ENCODE measurements around the gene ZBTB16.
A peak's percentile ranks its signal among the peaks of the same experiment; 100 is the strongest.

The ZBTB16 gene

DNA sequence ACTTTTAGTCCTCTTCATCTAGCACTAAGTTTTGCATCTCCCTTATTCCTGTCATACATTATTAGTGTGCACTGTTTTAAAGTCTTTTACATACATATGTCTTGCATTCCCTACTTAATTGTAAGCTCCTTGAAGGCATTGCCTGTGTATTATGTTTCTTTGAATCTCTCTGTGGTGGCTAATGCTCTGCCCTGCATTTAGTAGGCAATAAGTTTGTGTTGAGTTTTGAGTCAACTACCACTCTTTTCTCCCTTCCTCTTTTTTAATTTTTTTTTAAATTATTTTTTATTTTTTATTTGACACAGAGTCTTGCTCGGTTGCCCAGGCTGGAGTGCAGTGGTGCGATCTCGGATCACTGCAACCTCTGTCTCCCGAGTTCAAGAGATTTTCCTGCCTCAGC lies 78.9 kb downstream of the ZBTB16 start:
- H3K27ac ChIP-seq (ENCODE audit: extremely low read depth, low read depth, low read length) = no peak overlapping the region

GRCh38 chr11:114140826-114141225 lies 81.3 kb downstream of the ZBTB16 start:
- no peak overlapping the region for H3K27ac ChIP-seq (ENCODE audit: extremely low read depth, low read depth, low read length)
- no peaks in the 10 kb centered on the region for H3K36me3 ChIP-seq (ENCODE audit: control insufficient read depth in 2 of 2, insufficient read depth in 1 of 2, low read length in 2 of 2)
- H3K4me3 ChIP-seq (ENCODE audit: low read depth, low read length) = no peak overlapping the region
- peak; percentile 86 for TF ChIP-seq EGR2 (tag by site-specific recombination; IDR thresholded peaks at IDR 0.05; ENCODE audit: low read depth)
- TF ChIP-seq ZNF626 (tag by site-specific recombination; IDR thresholded peaks at IDR 0.05) = no peak
- no peak for TF ChIP-seq ZNF561 (tag by site-specific recombination; IDR thresholded peaks at IDR 0.05; ENCODE audit: borderline replicate concordance)
- TF ChIP-seq ZFHX2 (tag by site-specific recombination; conservative IDR thresholded peaks at IDR 0.05) = peak; percentile 85
- POLR2A ChIA-PET = no interaction called here
- no peaks in the 10 kb centered on the region for H3K9me3 ChIP-seq (ENCODE audit: control insufficient read depth, insufficient read depth, low read depth, low read length)
- H3K4me1 ChIP-seq (ENCODE audit: control insufficient read depth, insufficient read depth, low read length) = peaks cover 6% of the 10 kb centered on the region; the same call in 1 of the 2 replicates
- CTCF ChIA-PET = no interaction called here

More for the DNA sequence above, 78.9 kb downstream of the ZBTB16 start:
- CTCF ChIA-PET = no interaction called here
- H3K36me3 ChIP-seq (ENCODE audit: control insufficient read depth in 2 of 2, insufficient read depth in 1 of 2, low read length in 2 of 2) = no peaks in the 10 kb centered on the region
- no peaks in the 10 kb centered on the region for H3K9me3 ChIP-seq (ENCODE audit: control insufficient read depth, insufficient read depth, low read depth, low read length)
- no peaks in the 10 kb centered on the region for H3K4me1 ChIP-seq (ENCODE audit: control insufficient read depth, insufficient read depth, low read length)
- no peak overlapping the region for H3K4me3 ChIP-seq (ENCODE audit: low read depth, low read length)
- TF ChIP-seq ZBTB49 (tag by site-specific recombination; IDR thresholded peaks at IDR 0.05; ENCODE audit: low read depth) (no peak), ZSCAN23 (tag by site-specific recombination; IDR thresholded peaks at IDR 0.05) (no peak), ZNF530 (tag by site-specific recombination; IDR thresholded peaks at IDR 0.05; ENCODE audit: low read depth) (no peak), ZNF221 (tag by site-specific recombination; IDR thresholded peaks at IDR 0.05; ENCODE audit: borderline replicate concordance) (no peak), ZNF341 (tag by site-specific recombination; IDR thresholded peaks at IDR 0.05; ENCODE audit: low read depth) (no peak), HOXC10 (CRISPR knock-in tag; IDR thresholded peaks at IDR 0.05) (no peak), IKZF3 (tag by site-specific recombination; IDR thresholded peaks at IDR 0.05) (no peak), ZSCAN30 (tag by site-specific recombination; IDR thresholded peaks at IDR 0.05) (no peak), HOXD13 (CRISPR knock-in tag; IDR thresholded peaks at IDR 0.05; ENCODE audit: borderline replicate concordance) (no peak), PATZ1 (tag by site-specific recombination; IDR thresholded peaks at IDR 0.05) (no peak), ZBTB8A (tag by site-specific recombination; IDR thresholded peaks at IDR 0.05) (no peak), ZNF121 (tag by site-specific recombination; IDR thresholded peaks at IDR 0.05) (no peak), ZNF449 (tag by site-specific recombination; IDR thresholded peaks at IDR 0.05) (no peak), ZNF830 (tag by site-specific recombination; IDR thresholded peaks at IDR 0.05; ENCODE audit: low read depth) (no peak)
- TF ChIP-seq, protein P1, sequence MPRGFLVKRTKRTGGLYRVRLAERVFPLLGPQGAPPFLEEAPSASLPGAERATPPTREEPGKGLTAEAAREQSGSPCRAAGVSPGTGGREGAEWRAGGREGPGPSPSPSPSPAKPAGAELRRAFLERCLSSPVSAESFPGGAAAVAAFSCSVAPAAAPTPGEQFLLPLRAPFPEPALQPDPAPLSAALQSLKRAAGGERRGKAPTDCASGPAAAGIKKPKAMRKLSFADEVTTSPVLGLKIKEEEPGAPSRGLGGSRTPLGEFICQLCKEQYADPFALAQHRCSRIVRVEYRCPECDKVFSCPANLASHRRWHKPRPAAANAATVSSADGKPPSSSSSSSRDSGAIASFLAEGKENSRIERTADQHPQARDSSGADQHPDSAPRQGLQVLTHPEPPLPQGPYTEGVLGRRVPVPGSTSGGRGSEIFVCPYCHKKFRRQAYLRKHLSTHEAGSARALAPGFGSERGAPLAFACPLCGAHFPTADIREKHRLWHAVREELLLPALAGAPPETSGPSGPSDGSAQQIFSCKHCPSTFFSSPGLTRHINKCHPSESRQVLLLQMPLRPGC (tag by site-specific recombination; IDR thresholded peaks at IDR 0.05) = no peak
- POLR2A ChIA-PET = no interaction called here

All from HEK293 (cell line).